SIG-M5 treated with dmso at 0.1 percent for 504 hours (cell line): ENCODE measurements around the gene BNIP5.
"Not testable (repeated sequence)": the region's sequence is repeated elsewhere in the genome, so short reads cannot be mapped to it uniquely, and the experiment has no call there.

Experiments
- DNase-seq: peaks from one replicate; lab custom pipeline; 2025; ENCODE audit not compliant: unreplicated experiment; lab: John Stamatoyannopoulos, UW

BNIP5 gene

GRCh38 chr6:36345681-36346466 is 9.2 kb upstream of the BNIP5 start:
- DNase-seq = no peak

- no peak for DNase-seq
Measured at GRCh38 chr6:36343109-36343680, 6.5 kb upstream of the BNIP5 start.

GRCh38 chr6:36340618-36341454 is 4.1 kb upstream of the BNIP5 start:
- peak; percentile 24 for DNase-seq

GRCh38 chr6:36340306-36340617 is 3.6 kb upstream of the BNIP5 start:
- DNase-seq = no peak

GRCh38 chr6:36339146-36339545 is 2.5 kb upstream of the BNIP5 start:
- DNase-seq = no peak

GRCh38 chr6:36338223-36338622 is 1.5 kb upstream of the BNIP5 start:
- not testable (repeated sequence) for DNase-seq

- no peak for DNase-seq
Measured at GRCh38 chr6:36337814-36338213, 1.1 kb upstream of the BNIP5 start.

- no peak for DNase-seq
Measured at GRCh38 chr6:36336208-36336710, 429 bp downstream of the BNIP5 start.

- DNase-seq = no peak
Measured at GRCh38 chr6:36335465-36336207, 1.1 kb downstream of the BNIP5 start.

- no peak for DNase-seq
Measured at GRCh38 chr6:36334832-36335459, 1.7 kb downstream of the BNIP5 start.

GRCh38 chr6:36333931-36334725 is 2.6 kb downstream of the BNIP5 start:
- no peak for DNase-seq

GRCh38 chr6:36333171-36333895 is 3.4 kb downstream of the BNIP5 start:
- no peak for DNase-seq

GRCh38 chr6:36331381-36331780 is 5.3 kb downstream of the BNIP5 start:
- no peak for DNase-seq

GRCh38 chr6:36330366-36330765 is 6.3 kb downstream of the BNIP5 start:
- DNase-seq = no peak

GRCh38 chr6:36329798-36330291 is 6.8 kb downstream of the BNIP5 start:
- no peak for DNase-seq

GRCh38 chr6:36328600-36328999 is 8.1 kb downstream of the BNIP5 start:
- no peak for DNase-seq

GRCh38 chr6:36327919-36328236 is 8.8 kb downstream of the BNIP5 start:
- no peak for DNase-seq

- no peak for DNase-seq
Measured at GRCh38 chr6:36327226-36327918, 9.3 kb downstream of the BNIP5 start.
